Cardiac fibroblast (primary cell): Measurements from ENCODE around the gene SPHK2.

Source experiments
- DNase-seq, 2 donors: peaks; one replicate each; pipeline versions ENCODE4 v3.0.0 to v3.0.0-alpha.2; 2010; ENCODE audit warnings: low read depth in 2 of 2
- H3K4me3 ChIP-seq, 2 donors: replicated peaks in 1 of 2; 1 replicate in 1 of 2; 2 replicates in 1 of 2; pipeline ENCODE4 v1.5.1; 2011; ENCODE audit warnings: low read depth in 2 of 2, low read length in 2 of 2, mild to moderate bottlenecking in 2 of 2, moderate library complexity in 1 of 2
- TF ChIP-seq, protein P1 (sequence below): IDR thresholded peaks from one replicate; pipeline ENCODE4 v1.5.1; 2011; ENCODE audit warnings: low read depth, mild to moderate bottlenecking, low read length, inconsistent platforms

Gene SPHK2

GRCh38 chr19:48639483-48640375, 20.4 kb downstream of the SPHK2 start:
- TF ChIP-seq, protein P1, sequence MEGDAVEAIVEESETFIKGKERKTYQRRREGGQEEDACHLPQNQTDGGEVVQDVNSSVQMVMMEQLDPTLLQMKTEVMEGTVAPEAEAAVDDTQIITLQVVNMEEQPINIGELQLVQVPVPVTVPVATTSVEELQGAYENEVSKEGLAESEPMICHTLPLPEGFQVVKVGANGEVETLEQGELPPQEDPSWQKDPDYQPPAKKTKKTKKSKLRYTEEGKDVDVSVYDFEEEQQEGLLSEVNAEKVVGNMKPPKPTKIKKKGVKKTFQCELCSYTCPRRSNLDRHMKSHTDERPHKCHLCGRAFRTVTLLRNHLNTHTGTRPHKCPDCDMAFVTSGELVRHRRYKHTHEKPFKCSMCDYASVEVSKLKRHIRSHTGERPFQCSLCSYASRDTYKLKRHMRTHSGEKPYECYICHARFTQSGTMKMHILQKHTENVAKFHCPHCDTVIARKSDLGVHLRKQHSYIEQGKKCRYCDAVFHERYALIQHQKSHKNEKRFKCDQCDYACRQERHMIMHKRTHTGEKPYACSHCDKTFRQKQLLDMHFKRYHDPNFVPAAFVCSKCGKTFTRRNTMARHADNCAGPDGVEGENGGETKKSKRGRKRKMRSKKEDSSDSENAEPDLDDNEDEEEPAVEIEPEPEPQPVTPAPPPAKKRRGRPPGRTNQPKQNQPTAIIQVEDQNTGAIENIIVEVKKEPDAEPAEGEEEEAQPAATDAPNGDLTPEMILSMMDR = no peak
- no peak overlapping the region for H3K4me3 ChIP-seq
- no peak for DNase-seq

- TF ChIP-seq, protein P1 = no peak
- no peak overlapping the region for H3K4me3 ChIP-seq
- DNase-seq = no peak
Measured at GRCh38 chr19:48641850-48642249, 22.5 kb downstream of the SPHK2 start.

DNA sequence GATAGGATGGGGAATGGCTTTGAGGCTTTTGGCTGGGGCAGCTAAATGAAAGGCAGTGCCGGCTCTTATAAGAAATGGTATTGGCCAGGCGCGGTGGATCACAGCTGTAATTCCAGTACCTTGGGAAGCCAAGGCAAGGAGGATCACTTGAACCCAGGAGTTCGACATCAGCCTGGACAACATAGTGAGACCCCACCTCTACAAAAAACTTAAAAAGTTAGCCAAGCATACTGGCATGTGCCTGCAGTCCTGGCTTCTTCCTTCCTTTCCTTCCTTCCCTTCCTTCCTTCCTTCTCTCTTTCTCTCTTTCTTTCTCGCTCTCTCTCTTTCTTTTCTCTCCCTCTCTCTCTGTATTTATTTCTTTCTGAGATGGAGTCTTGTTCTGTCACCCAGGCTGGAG, 23.6 kb downstream of the SPHK2 start:
- no peak for DNase-seq
- TF ChIP-seq, protein P1 = no peak
- H3K4me3 ChIP-seq = no peak overlapping the region

GRCh38 chr19:48644355-48644754, 25.0 kb downstream of the SPHK2 start:
- no peak overlapping the region for H3K4me3 ChIP-seq
- TF ChIP-seq, protein P1 = no peak

GRCh38 chr19:48644839-48645619, 25.7 kb downstream of the SPHK2 start:
- DNase-seq = peak; percentile 78 to 86
- H3K4me3 ChIP-seq = peak overlapping the region in 1 of 2 donors; percentile 50
- TF ChIP-seq, protein P1 = no peak

More at GRCh38 chr19:48644355-48644754, 25.0 kb downstream of the SPHK2 start:
- DNase-seq = no peak

GRCh38 chr19:48645620-48646000, 26.3 kb downstream of the SPHK2 start:
- TF ChIP-seq, protein P1 = no peak
- H3K4me3 ChIP-seq = peak overlapping the region; percentile 48 to 50
- DNase-seq = no peak
